Upper lobe of left lung (tissue), 6 donors: Measurements from ENCODE around the gene KNL1. TPM values are rescaled to one million over a fixed set of nuclear protein-coding genes. Genes with fewer than 3 reads are reported as not detected.

Experiments
- ATAC-seq, 2 donors: fragments of 200-7000 bp; cut with Tn5 transposase; one replicate each; pipeline ENCODE4 v1.9.1; 2022; ENCODE audit warnings: mild to moderate bottlenecking in 2 of 2, moderate library complexity in 2 of 2; ENCODE audit not compliant: low FRiP score in 2 of 2
- DNase-seq, 2 donors: peaks; one replicate each; pipeline ENCODE4 v3.0.0-alpha.2; 2019 to 2020
- H3K27ac ChIP-seq, 4 donors: fragments of 200-600 bp; sonication (generic); one replicate each; pipeline ENCODE4 v1.5.1; 2016 to 2019
- H3K27me3 ChIP-seq, 4 donors: fragments of 200-600 bp; sonication (generic); one replicate each; pipeline ENCODE4 v1.5.1; 2017 to 2019
- H3K36me3 ChIP-seq, 4 donors: fragments of 200-600 bp; sonication (generic); one replicate each; pipeline ENCODE4 v1.5.1; 2016 to 2019
- H3K4me1 ChIP-seq, 4 donors: fragments of 200-600 bp; sonication (generic); one replicate each; pipeline ENCODE4 v1.5.1; 2018 to 2019
- H3K4me3 ChIP-seq, 4 donors: fragments of 200-600 bp; sonication (generic); one replicate each; pipeline ENCODE4 v1.5.1; 2017 to 2019; ENCODE audit warnings: mild to moderate bottlenecking in 2 of 4, moderate library complexity in 1 of 4
- H3K9me3 ChIP-seq, 4 donors: fragments of 200-600 bp; sonication (generic); one replicate each; pipeline ENCODE4 v1.5.1; 2018 to 2019
- EP300 ChIP-seq, 4 donors: sonication (generic); formaldehyde crosslinking; IDR thresholded peaks; one replicate each; pipeline ENCODE4 v1.5.1; 2017; ENCODE audit warnings: antibody characterized with exemption in 4 of 4, control low read depth in 2 of 4
- POLR2A ChIP-seq, 4 donors: fragments of 450-650 bp; IDR thresholded peaks; one replicate each; pipeline ENCODE4 v1.5.1; 2016 to 2017; ENCODE audit warnings: antibody characterized with exemption in 4 of 4, mild to moderate bottlenecking in 2 of 4
- POLR2AphosphoS5 ChIP-seq, 2 donors: sonication (generic); formaldehyde crosslinking; IDR thresholded peaks; one replicate each; pipeline ENCODE4 v1.5.1; 2017; ENCODE audit warnings: antibody characterized with exemption in 2 of 2
- WGBS, 2 donors: methylation state at CpG; one replicate each; pipeline ENCODE4 v1.1.5; 2017 to 2018; 5-methylcytosine and 5-hydroxymethylcytosine counted together
- total RNA-seq, 6 donors: library from RNA; depleted of rRNA in 4 of 6; stranded (reverse); fragments of >200 nt in 4 of 6; gene quantifications; one replicate each; pipeline versions ENCODE4 v1.1.0 to v1.2.1, GENCODE V29; 2016 to 2021
- TF ChIP-seq, protein P1 (sequence below), 6 experiments: fragments of 450-650 bp in 4 of 6; fragments of 200-600 bp in 2 of 6; sonication (generic) in 2 of 6; IDR thresholded peaks; one replicate each; pipeline ENCODE4 v1.5.1; 2016 to 2019; ENCODE audit warnings: antibody characterized with exemption in 6 of 6
- donor health status: DM: no; HTN: no; CAD: no; lungs with moderate emphysema.
- donor health status: DM: no; HTN: yes; CAD: no; lungs with severe emphysema.

The KNL1 gene
- total RNA-seq, 6 donors from 2014 or later: under 0.01 to 2.4 (median 1.3) TPM

- no peak for TF ChIP-seq POLR2A (IDR thresholded peaks at IDR 0.05)
- no peak for TF ChIP-seq POLR2AphosphoS5 (IDR thresholded peaks at IDR 0.05)
- TF ChIP-seq EP300 (IDR thresholded peaks at IDR 0.05): no peak
- TF ChIP-seq, protein P1, sequence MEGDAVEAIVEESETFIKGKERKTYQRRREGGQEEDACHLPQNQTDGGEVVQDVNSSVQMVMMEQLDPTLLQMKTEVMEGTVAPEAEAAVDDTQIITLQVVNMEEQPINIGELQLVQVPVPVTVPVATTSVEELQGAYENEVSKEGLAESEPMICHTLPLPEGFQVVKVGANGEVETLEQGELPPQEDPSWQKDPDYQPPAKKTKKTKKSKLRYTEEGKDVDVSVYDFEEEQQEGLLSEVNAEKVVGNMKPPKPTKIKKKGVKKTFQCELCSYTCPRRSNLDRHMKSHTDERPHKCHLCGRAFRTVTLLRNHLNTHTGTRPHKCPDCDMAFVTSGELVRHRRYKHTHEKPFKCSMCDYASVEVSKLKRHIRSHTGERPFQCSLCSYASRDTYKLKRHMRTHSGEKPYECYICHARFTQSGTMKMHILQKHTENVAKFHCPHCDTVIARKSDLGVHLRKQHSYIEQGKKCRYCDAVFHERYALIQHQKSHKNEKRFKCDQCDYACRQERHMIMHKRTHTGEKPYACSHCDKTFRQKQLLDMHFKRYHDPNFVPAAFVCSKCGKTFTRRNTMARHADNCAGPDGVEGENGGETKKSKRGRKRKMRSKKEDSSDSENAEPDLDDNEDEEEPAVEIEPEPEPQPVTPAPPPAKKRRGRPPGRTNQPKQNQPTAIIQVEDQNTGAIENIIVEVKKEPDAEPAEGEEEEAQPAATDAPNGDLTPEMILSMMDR (IDR thresholded peaks at IDR 0.05): no peak
- Histone ChIP-seq H3K4me1 (no peaks in the 10 kb centered on the region), H3K36me3 (no peaks in the 10 kb centered on the region), H3K9me3 (no peaks in the 10 kb centered on the region), H3K4me3 (peak overlapping the region in 3 of 4 donors; percentile 28 to 46 (median 43)), H3K27me3 (no peaks in the 10 kb centered on the region), H3K27ac (no peak overlapping the region)
- DNase-seq (peak in 1 of 2 donors; percentile 32), ATAC-seq (peak; percentile 62 to 76)
- 66 to 67% methylated on average over 8 of the region's 8 CpGs for WGBS, 2 donors
These were observed 11.3 kb upstream of the KNL1 start for GRCh38 chr15:40582726-40583246.

DNA sequence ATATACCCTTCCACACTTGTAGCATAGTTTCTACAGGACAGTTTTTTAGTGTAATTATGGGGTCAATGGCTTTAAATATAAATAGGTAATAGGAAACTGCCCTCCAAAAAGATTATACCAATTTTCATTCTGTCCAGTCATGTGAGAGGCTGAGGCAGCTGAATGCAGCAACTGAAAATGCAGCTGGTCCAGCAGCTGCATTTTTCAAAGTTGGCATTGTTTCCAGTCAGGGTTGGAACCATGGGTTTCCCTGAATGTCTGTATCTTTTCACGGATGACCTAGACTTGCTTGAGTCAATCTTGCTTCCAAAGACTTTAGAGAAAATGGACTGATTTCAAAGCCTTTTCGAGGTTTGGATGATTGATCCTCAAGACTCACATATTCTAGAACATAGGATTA lies 9.9 kb upstream of the KNL1 start:
- Histone ChIP-seq H3K4me1 (no peaks in the 10 kb centered on the region), H3K27me3 (no peaks in the 10 kb centered on the region), H3K27ac (no peak overlapping the region), H3K9me3 (no peaks in the 10 kb centered on the region), H3K36me3 (no peaks in the 10 kb centered on the region), H3K4me3 (no peak overlapping the region)
- no peak for ATAC-seq
- TF ChIP-seq POLR2A (IDR thresholded peaks at IDR 0.05) (no peak), POLR2AphosphoS5 (IDR thresholded peaks at IDR 0.05) (no peak), EP300 (IDR thresholded peaks at IDR 0.05) (no peak)
- TF ChIP-seq, protein P1 (IDR thresholded peaks at IDR 0.05): no peak
- DNase-seq: no peak
- WGBS, 2 donors: 35 to 44% methylated on average over 2 of the region's 2 CpGs

DNA sequence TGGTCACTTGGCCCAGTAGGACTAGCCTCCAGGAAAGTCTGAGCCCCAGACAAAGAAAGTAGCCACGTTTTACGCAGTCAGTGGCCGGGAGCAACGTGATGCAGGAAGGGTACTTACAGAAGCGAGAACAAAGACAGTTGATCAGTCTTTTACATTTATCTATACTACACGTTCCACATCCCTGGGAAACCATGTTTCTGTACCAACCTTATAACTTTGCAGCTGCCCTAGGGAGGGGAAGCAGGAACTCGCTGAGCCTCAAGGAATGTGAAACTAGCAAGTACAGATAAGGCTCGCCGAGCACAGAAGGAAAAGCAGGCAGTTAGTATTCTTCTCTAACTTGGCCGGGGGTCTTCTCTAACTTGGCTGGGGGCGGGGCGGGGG lies 3.4 kb upstream of the KNL1 start:
- 49 to 60% methylated on average over 12 of the region's 12 CpGs for WGBS, 2 donors
- Histone ChIP-seq H3K9me3 (no peaks in the 10 kb centered on the region), H3K27ac (no peak overlapping the region), H3K27me3 (no peaks in the 10 kb centered on the region), H3K4me1 (peaks cover 8 to 17% (median 11%) of the 10 kb centered on the region in 4 donors), H3K4me3 (no peak overlapping the region), H3K36me3 (no peaks in the 10 kb centered on the region)
- ATAC-seq (no peak), DNase-seq (no peak)
- TF ChIP-seq POLR2AphosphoS5 (IDR thresholded peaks at IDR 0.05) (no peak), EP300 (IDR thresholded peaks at IDR 0.05) (no peak), POLR2A (IDR thresholded peaks at IDR 0.05) (no peak)
- TF ChIP-seq, protein P1 (IDR thresholded peaks at IDR 0.05): no peak

- TF ChIP-seq, protein P1 (IDR thresholded peaks at IDR 0.05): no peak
- no peak overlapping the region for H3K4me3 ChIP-seq
- H3K27ac ChIP-seq: no peak overlapping the region
- no peaks in the 10 kb centered on the region for H3K27me3 ChIP-seq
- no peaks in the 10 kb centered on the region for H3K36me3 ChIP-seq
- ATAC-seq: no peak
- WGBS, 2 donors: 73 to 74% methylated on average over 8 of the region's 8 CpGs
- no peaks in the 10 kb centered on the region for H3K9me3 ChIP-seq
- no peak for DNase-seq
- peaks cover 8 to 17% (median 11%) of the 10 kb centered on the region in 4 donors for H3K4me1 ChIP-seq
These were observed 2.7 kb upstream of the KNL1 start for GRCh38 chr15:40591389-40591788.

GRCh38 chr15:40593165-40593564 lies 884 bp upstream of the KNL1 start:
- peak overlapping the region in 2 of 4 donors; percentile 92 to 94 for H3K27ac ChIP-seq
- ATAC-seq (no peak), DNase-seq (no peak)
- H3K27me3 ChIP-seq: no peaks in the 10 kb centered on the region
- WGBS, 2 donors: 75 to 80% methylated on average over 2 of the region's 2 CpGs
- H3K9me3 ChIP-seq: no peaks in the 10 kb centered on the region
- H3K4me3 ChIP-seq: peak overlapping the region in 1 of 4 donors; percentile 79
- H3K36me3 ChIP-seq: no peaks in the 10 kb centered on the region
- TF ChIP-seq POLR2A (IDR thresholded peaks at IDR 0.05) (no peak), EP300 (IDR thresholded peaks at IDR 0.05) (no peak), POLR2AphosphoS5 (IDR thresholded peaks at IDR 0.05) (no peak)
- TF ChIP-seq, protein P1 (IDR thresholded peaks at IDR 0.05): no peak
- peaks cover 8 to 17% (median 11%) of the 10 kb centered on the region in 4 donors for H3K4me1 ChIP-seq
